ENCODE measurements around the gene PRKCH. TPM values are rescaled to one million over a fixed set of nuclear protein-coding genes. Genes with fewer than 3 reads are reported as not detected.
A peak's percentile ranks its signal among the peaks of the same experiment; 100 is the strongest.

PRKCH gene
- total RNA-seq, 5 donors from 2014 or later (not counting 1 experiment from before 2014, with no cell fraction given): 267 to 436 (median 326) TPM

DNA sequence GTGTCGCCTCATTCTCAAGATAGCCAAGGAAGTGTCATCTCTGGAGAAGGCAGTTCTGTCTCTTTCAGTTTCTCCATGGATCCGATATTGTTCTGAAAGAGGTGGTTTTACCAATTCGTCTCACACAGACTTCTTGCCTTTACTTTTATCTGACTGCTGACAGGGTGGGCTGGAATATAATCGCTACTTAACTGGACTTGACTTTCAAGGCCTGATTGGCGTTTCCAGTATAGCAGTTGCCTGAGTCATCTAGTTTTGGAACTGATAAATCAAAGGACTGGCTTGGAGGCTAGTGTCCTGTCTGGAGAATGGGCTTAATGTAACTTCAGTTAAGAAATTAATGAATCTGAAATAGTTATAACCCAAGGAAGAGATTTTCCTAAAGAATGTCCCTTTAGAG, 21.6 kb downstream of the PRKCH start:
- peak overlapping the region; percentile 3 to 59 for H3K4me3 ChIP-seq (ENCODE audit: control insufficient read depth in 1 of 2, extremely low read depth in 1 of 2, low read length in 1 of 2)
- DNase-seq: no peak
- peak overlapping the region; percentile 81 for H3K27ac ChIP-seq (ENCODE audit: low read length)
- Mint-ChIP-seq H3K9me3 (no peaks in the 10 kb centered on the region), H3K4me3 (peak overlapping the region; percentile 57 to 83 (median 71)), H3K4me1 (peaks cover 51 to 96% (median 96%) of the 10 kb centered on the region in 3 donors), H3K36me3 (peaks cover 18% of the 10 kb centered on the region), H3K27ac (peak overlapping the region; percentile 96 to 100), H3K27me3 (no peaks in the 10 kb centered on the region)
- peaks cover 91 to 94% of the 10 kb centered on the region in 2 experiments for H3K4me1 ChIP-seq (ENCODE audit: control insufficient read depth in 1 of 2, extremely low read depth in 1 of 2, insufficient read depth in 2 of 2, low read length in 2 of 2)
- 17% methylated on average over 1 of the region's 5 CpGs for WGBS (ENCODE audit: insufficient coverage)
- ChIA-PET CTCF (interaction anchor here (0.6 to 1.5 kb wide), 6 partner anchors 10 to 60 kb away, joined by 3 to 7 read pairs (median 5); partner anchors contain the start of gene PRKCH (in 1 of the 2)), POLR2A (interaction anchor here (0.7 to 2.2 kb wide), 2 partner anchors 10 to 20 kb away, joined by 7 to 9 read pairs; no protein-coding TSS in a partner anchor)
- no peaks in the 10 kb centered on the region for H3K27me3 ChIP-seq (replicated peaks in 1 of 2; ENCODE audit: control insufficient read depth in 2 of 2, extremely low read depth in 1 of 2, insufficient read depth in 2 of 2, low read length in 1 of 2)
- H3K9me3 ChIP-seq: no peaks in the 10 kb centered on the region
- peak in 1 of 4 experiments; percentile 6 for ATAC-seq (replicated peaks in 1 of 4)
- H3K36me3 ChIP-seq (ENCODE audit: control insufficient read depth in 2 of 2, extremely low read depth in 1 of 2, insufficient read depth in 1 of 2, low read length in 1 of 2): no peaks in the 10 kb centered on the region

DNA sequence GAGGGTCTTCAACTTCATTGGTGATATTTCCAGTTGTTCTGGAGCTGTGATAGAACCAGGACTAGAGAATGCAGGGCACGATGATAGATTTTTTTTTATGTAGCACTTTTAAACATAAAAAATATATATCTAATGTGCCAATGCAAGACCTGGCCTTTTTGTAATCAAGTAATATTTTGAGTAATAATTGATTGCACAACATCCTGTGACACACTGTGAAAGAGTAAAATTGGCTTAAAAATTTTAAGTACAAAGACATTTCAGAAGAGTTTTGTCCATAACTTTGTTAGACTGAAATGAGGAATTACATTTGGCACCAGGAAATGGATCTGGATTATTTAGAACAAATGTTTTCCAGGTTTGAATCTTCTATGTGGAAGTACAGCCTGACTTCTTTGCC, 22.1 kb downstream of the PRKCH start:
- peak overlapping the region; percentile 96 to 100 for H3K27ac Mint-ChIP-seq
- H3K9me3 Mint-ChIP-seq: no peaks in the 10 kb centered on the region
- no peaks in the 10 kb centered on the region for H3K36me3 ChIP-seq (ENCODE audit: control insufficient read depth in 2 of 2, extremely low read depth in 1 of 2, insufficient read depth in 1 of 2, low read length in 1 of 2)
- DNase-seq (no peak), ATAC-seq (replicated peaks in 1 of 4) (no peak)
- H3K27me3 Mint-ChIP-seq: no peaks in the 10 kb centered on the region
- H3K27ac ChIP-seq (ENCODE audit: low read length): peak overlapping the region; percentile 81
- H3K27me3 ChIP-seq (replicated peaks in 1 of 2; ENCODE audit: control insufficient read depth in 2 of 2, extremely low read depth in 1 of 2, insufficient read depth in 2 of 2, low read length in 1 of 2): no peaks in the 10 kb centered on the region
- H3K4me3 ChIP-seq (ENCODE audit: control insufficient read depth in 1 of 2, extremely low read depth in 1 of 2, low read length in 1 of 2): peak overlapping the region in 1 of 2 donors; percentile 31
- WGBS (ENCODE audit: insufficient coverage): no CpG with 5 or more reads among the region's 1 CpG
- H3K9me3 ChIP-seq: no peaks in the 10 kb centered on the region
- H3K4me1 ChIP-seq (ENCODE audit: control insufficient read depth in 1 of 2, extremely low read depth in 1 of 2, insufficient read depth in 2 of 2, low read length in 2 of 2): peaks cover 91 to 95% of the 10 kb centered on the region in 2 experiments
- ChIA-PET POLR2A (interaction anchor here (0.7 to 2.2 kb wide), 2 partner anchors 11 to 20 kb away, joined by 7 to 9 read pairs; no protein-coding TSS in a partner anchor), CTCF (interaction anchor here (0.6 to 1.5 kb wide), 12 partner anchors 9 to 113 kb away, joined by 3 to 9 read pairs (median 3); no protein-coding TSS in a partner anchor)
- peaks cover 46 to 96% (median 96%) of the 10 kb centered on the region in 3 donors for H3K4me1 Mint-ChIP-seq
- peaks cover 19% of the 10 kb centered on the region for H3K36me3 Mint-ChIP-seq
- peak overlapping the region; percentile 72 to 83 (median 74) for H3K4me3 Mint-ChIP-seq

DNA sequence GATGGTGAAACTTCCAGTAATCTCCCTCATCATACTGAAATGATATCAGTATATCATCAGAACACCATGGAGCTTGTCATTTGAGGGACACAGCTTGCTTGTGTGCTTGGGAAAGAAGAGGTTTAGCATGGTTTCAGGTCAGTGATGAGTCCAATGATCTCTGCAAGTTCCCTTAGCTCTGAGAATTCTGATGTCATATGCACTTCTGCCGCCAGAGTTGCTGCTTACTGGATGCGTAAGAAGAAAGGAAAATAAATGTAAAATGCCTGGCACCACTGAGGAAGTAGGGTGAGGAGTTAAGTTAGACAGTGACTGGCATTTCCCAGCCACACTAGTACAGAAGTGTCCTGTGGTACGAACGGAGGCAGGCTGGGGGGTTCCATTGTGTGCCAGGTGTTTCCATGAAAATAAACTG, 22.6 kb downstream of the PRKCH start:
- DNase-seq (peak in 7 of 35 experiments; percentile 24 to 68 (median 33)), ATAC-seq (replicated peaks in 1 of 4) (peak in 1 of 4 experiments; percentile 2)
- H3K27me3 Mint-ChIP-seq: no peaks in the 10 kb centered on the region
- peak overlapping the region; percentile 96 to 100 for H3K27ac Mint-ChIP-seq
- CTCF ChIA-PET: interaction anchor here (0.6 to 1.4 kb wide), 10 partner anchors 8 to 112 kb away, joined by 3 to 9 read pairs (median 3); no protein-coding TSS in a partner anchor
- Histone ChIP-seq H3K4me3 (ENCODE audit: control insufficient read depth in 1 of 2, extremely low read depth in 1 of 2, low read length in 1 of 2) (peak overlapping the region; percentile 31 to 74), H3K4me1 (ENCODE audit: control insufficient read depth in 1 of 2, extremely low read depth in 1 of 2, insufficient read depth in 2 of 2, low read length in 2 of 2) (peaks cover 91 to 95% of the 10 kb centered on the region in 2 experiments), H3K9me3 (no peaks in the 10 kb centered on the region), H3K27me3 (replicated peaks in 1 of 2; ENCODE audit: control insufficient read depth in 2 of 2, extremely low read depth in 1 of 2, insufficient read depth in 2 of 2, low read length in 1 of 2) (no peaks in the 10 kb centered on the region), H3K36me3 (ENCODE audit: control insufficient read depth in 2 of 2, extremely low read depth in 1 of 2, insufficient read depth in 1 of 2, low read length in 1 of 2) (no peaks in the 10 kb centered on the region), H3K27ac (ENCODE audit: low read length) (peak overlapping the region; percentile 81)
- 0% methylated on average over 2 of the region's 4 CpGs for WGBS (ENCODE audit: insufficient coverage)
- H3K4me1 Mint-ChIP-seq: peaks cover 41 to 96% (median 96%) of the 10 kb centered on the region in 3 donors
- H3K4me3 Mint-ChIP-seq: peak overlapping the region; percentile 72 to 83 (median 74)
- H3K36me3 Mint-ChIP-seq: peaks cover 23% of the 10 kb centered on the region
- POLR2A ChIA-PET: interaction anchor here in 1 of 2 donors (2.2 kb wide), 1 partner anchor 21 kb away, joined by 9 read pairs; no protein-coding TSS in a partner anchor
- H3K9me3 Mint-ChIP-seq: peaks cover 0 to under 1% (median 0%) of the 10 kb centered on the region in 3 donors

DNA sequence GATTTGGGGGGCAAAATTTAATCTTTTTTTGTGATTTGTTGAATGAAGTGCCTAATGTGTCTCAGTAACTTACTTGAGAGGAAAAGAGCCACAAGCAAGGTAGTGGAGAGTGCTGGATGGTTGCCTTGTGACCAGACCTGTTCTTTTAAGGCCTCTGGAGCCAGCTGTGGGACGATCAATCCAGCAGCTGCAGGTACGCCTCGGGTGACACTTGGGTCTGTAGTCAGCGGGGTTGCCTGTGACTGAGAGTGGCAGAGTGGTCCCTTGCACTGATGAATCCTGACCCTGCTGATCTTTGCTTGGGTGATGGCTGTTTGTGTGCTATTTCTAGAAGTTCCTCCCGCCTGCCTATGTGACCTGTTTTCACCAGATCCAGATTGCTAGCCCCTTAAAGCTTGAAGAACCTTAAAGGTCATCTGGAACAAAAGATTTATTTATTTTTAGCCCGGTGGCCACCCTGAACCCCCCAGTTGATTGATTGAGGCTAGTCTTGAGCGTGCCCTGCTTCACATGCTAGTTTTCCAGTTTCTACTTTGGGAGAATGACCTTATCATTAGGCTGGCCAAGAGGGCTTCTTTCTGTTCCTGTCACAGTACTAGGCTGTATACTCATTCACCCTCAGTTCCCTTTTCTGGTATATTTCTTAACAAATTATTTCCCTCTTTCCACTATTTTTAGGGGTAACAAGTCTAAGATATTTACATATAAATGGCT, 23.2 kb downstream of the PRKCH start:
- Mint-ChIP-seq H3K4me1 (peaks cover 36 to 99% (median 99%) of the 10 kb centered on the region in 3 donors), H3K36me3 (peaks cover 26% of the 10 kb centered on the region), H3K27ac (peak overlapping the region; percentile 96 to 100), H3K4me3 (peak overlapping the region; percentile 72 to 83 (median 74)), H3K9me3 (peaks cover 0 to 3% (median 0%) of the 10 kb centered on the region in 3 donors), H3K27me3 (no peaks in the 10 kb centered on the region)
- ATAC-seq (replicated peaks in 1 of 4): peak in 1 of 4 experiments; percentile 8
- DNase-seq: no peak
- Histone ChIP-seq H3K27ac (ENCODE audit: low read length) (peak overlapping the region; percentile 81), H3K36me3 (ENCODE audit: control insufficient read depth in 2 of 2, extremely low read depth in 1 of 2, insufficient read depth in 1 of 2, low read length in 1 of 2) (no peaks in the 10 kb centered on the region), H3K27me3 (replicated peaks in 1 of 2; ENCODE audit: control insufficient read depth in 2 of 2, extremely low read depth in 1 of 2, insufficient read depth in 2 of 2, low read length in 1 of 2) (no peaks in the 10 kb centered on the region), H3K4me1 (ENCODE audit: control insufficient read depth in 1 of 2, extremely low read depth in 1 of 2, insufficient read depth in 2 of 2, low read length in 2 of 2) (peaks cover 91 to 97% of the 10 kb centered on the region in 2 experiments), H3K4me3 (ENCODE audit: control insufficient read depth in 1 of 2, extremely low read depth in 1 of 2, low read length in 1 of 2) (peak overlapping the region; percentile 31 to 74), H3K9me3 (no peaks in the 10 kb centered on the region)
- whole genome bisulfite sequencing (ENCODE audit: insufficient coverage): 26% methylated on average over 5 of the region's 7 CpGs
- CTCF ChIA-PET: interaction anchor here in 1 of 2 donors (0.8 to 1.4 kb wide), 6 partner anchors 12 to 111 kb away, joined by 3 to 4 read pairs (median 3); no protein-coding TSS in a partner anchor
- POLR2A ChIA-PET: interaction anchor here in 1 of 2 donors (2.2 kb wide), 1 partner anchor 22 kb away, joined by 9 read pairs; no protein-coding TSS in a partner anchor

DNA sequence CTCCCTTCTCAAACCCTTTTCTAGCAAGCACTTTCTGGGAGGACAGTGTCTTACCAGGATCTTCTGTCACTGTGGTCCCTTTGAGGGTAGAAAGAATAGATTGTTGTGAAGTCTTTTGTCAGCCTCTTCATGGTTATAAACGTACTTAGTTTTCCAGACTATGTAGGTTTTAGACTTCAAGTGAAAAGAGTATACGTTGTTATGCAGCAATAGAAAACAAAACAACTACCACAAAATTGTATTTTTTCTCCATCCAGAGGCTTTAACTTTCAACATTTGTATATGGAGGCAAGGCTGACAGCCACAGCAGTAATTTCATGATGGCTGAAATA, 23.7 kb downstream of the PRKCH start:
- no peaks in the 10 kb centered on the region for H3K27me3 ChIP-seq (replicated peaks in 1 of 2; ENCODE audit: control insufficient read depth in 2 of 2, extremely low read depth in 1 of 2, insufficient read depth in 2 of 2, low read length in 1 of 2)
- Mint-ChIP-seq H3K27me3 (no peaks in the 10 kb centered on the region), H3K4me3 (peak overlapping the region; percentile 72 to 83 (median 74)), H3K27ac (peak overlapping the region; percentile 96 to 100), H3K9me3 (peaks cover 0 to 3% (median 0%) of the 10 kb centered on the region in 3 donors), H3K36me3 (peaks cover 25% of the 10 kb centered on the region), H3K4me1 (peaks cover 31 to 99% (median 99%) of the 10 kb centered on the region in 3 donors)
- H3K4me1 ChIP-seq (ENCODE audit: control insufficient read depth in 1 of 2, extremely low read depth in 1 of 2, insufficient read depth in 2 of 2, low read length in 2 of 2): peaks cover 91 to 97% of the 10 kb centered on the region in 2 experiments
- H3K9me3 ChIP-seq: no peaks in the 10 kb centered on the region
- H3K4me3 ChIP-seq (ENCODE audit: control insufficient read depth in 1 of 2, extremely low read depth in 1 of 2, low read length in 1 of 2): peak overlapping the region; percentile 31 to 74
- ChIA-PET CTCF (interaction anchor here in 1 of 2 donors (1.0 kb wide), 1 partner anchor 55 kb away, joined by 5 read pairs; no protein-coding TSS in a partner anchor), POLR2A (interaction anchor here (0.7 to 1.0 kb wide), 2 partner anchors 13 to 76 kb away, joined by 3 to 4 read pairs; no protein-coding TSS in a partner anchor)
- ATAC-seq (replicated peaks in 1 of 4) (peak in 1 of 4 experiments; percentile 32), DNase-seq (no peak)
- H3K27ac ChIP-seq (ENCODE audit: low read length): peak overlapping the region; percentile 81
- no peaks in the 10 kb centered on the region for H3K36me3 ChIP-seq (ENCODE audit: control insufficient read depth in 2 of 2, extremely low read depth in 1 of 2, insufficient read depth in 1 of 2, low read length in 1 of 2)
- WGBS (ENCODE audit: insufficient coverage): no CpG with 5 or more reads among the region's 2 CpGs

DNA sequence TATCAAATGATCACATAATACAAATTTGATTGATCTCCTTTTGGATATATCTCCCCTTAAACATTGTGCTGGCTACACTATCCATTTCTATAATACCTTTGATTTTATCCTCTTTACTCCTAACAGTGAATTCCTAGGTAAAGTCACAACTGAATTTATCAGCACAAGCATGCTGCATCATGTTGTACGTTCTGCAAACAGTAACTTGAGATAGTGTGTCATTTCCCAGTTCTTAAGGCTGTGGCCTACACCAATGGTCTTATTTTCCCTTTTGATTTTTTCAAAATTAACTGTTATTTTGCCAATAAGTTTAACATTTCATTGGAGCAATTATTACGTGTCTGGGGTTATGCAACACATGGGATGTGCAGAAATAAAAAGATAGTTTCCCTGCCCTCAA, 24.8 kb downstream of the PRKCH start:
- Mint-ChIP-seq H3K9me3 (peaks cover 0 to 3% (median 0%) of the 10 kb centered on the region in 3 donors), H3K27me3 (no peaks in the 10 kb centered on the region), H3K36me3 (peaks cover 19% of the 10 kb centered on the region), H3K4me3 (peak overlapping the region; percentile 74 to 83 (median 75)), H3K27ac (peak overlapping the region; percentile 96 to 100), H3K4me1 (peaks cover 20 to 99% (median 99%) of the 10 kb centered on the region in 3 donors)
- DNase-seq (no peak), ATAC-seq (replicated peaks in 1 of 4) (no peak)
- H3K4me3 ChIP-seq (ENCODE audit: control insufficient read depth in 1 of 2, extremely low read depth in 1 of 2, low read length in 1 of 2): no peak overlapping the region
- H3K27me3 ChIP-seq (replicated peaks in 1 of 2; ENCODE audit: control insufficient read depth in 2 of 2, extremely low read depth in 1 of 2, insufficient read depth in 2 of 2, low read length in 1 of 2): no peaks in the 10 kb centered on the region
- WGBS (ENCODE audit: insufficient coverage): no CpG with 5 or more reads among the region's 2 CpGs
- peak overlapping the region; percentile 81 for H3K27ac ChIP-seq (ENCODE audit: low read length)
- H3K36me3 ChIP-seq (ENCODE audit: control insufficient read depth in 2 of 2, extremely low read depth in 1 of 2, insufficient read depth in 1 of 2, low read length in 1 of 2): no peaks in the 10 kb centered on the region
- H3K9me3 ChIP-seq: no peaks in the 10 kb centered on the region
- peaks cover 91 to 97% of the 10 kb centered on the region in 2 experiments for H3K4me1 ChIP-seq (ENCODE audit: control insufficient read depth in 1 of 2, extremely low read depth in 1 of 2, insufficient read depth in 2 of 2, low read length in 2 of 2)
- ChIA-PET CTCF (interaction anchor here (0.6 to 2.3 kb wide), 7 partner anchors 9 to 54 kb away, joined by 3 to 8 read pairs (median 5); no protein-coding TSS in a partner anchor), POLR2A (interaction anchor here (0.6 to 1.6 kb wide), 10 partner anchors 8 to 340 kb away, joined by 3 to 8 read pairs (median 4); no protein-coding TSS in a partner anchor)

Measured in T-cell (primary cell).